ENCODE data around the gene ITM2B.
A peak's percentile ranks its signal among the peaks of the same experiment; 100 is the strongest.
"Not testable (repeated sequence)": the region's sequence is repeated elsewhere in the genome, so short reads cannot be mapped to it uniquely, and the experiment has no call there.

ITM2B gene

DNA sequence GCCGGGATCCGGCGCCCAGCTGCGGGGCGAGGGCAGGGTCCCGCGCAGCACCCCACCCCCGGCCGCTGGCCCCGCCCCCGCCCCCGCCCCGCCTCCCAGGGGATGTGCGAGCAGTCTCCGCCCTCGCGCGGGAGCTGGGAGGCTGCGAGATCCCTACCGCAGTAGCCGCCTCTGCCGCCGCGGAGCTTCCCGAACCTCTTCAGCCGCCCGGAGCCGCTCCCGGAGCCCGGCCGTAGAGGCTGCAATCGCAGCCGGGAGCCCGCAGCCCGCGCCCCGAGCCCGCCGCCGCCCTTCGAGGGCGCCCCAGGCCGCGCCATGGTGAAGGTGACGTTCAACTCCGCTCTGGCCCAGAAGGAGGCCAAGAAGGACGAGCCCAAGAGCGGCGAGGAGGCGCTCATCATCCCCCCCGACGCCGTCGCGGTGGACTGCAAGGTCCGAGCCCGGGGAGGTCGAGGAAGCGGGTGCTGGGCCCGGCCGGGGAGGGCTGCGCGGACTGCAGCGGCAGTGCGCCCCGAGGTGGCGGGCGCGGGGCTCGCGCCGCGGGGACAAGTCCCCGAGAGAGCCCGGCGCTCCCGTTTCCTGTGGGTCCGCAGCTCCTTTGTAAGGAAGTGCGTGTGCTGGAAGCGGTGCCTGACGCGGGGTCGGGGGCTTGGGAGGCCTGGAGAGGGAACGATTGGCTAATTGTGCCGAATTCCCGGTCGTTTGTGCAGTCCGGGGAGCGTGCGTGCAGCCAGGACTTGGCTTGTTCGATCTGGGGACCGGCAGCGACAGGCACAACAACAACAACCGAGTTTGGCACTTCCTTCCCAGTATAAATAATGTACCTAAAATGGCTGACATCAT lies at the start of gene ITM2B:
Gene ITM2B, plus strand, starts transcription at position 161 of the 843 bp plus-strand sequence. Its CDS starts 155 bp downstream, at position 316.
- DNase-seq, result peak; percentile 69

DNA sequence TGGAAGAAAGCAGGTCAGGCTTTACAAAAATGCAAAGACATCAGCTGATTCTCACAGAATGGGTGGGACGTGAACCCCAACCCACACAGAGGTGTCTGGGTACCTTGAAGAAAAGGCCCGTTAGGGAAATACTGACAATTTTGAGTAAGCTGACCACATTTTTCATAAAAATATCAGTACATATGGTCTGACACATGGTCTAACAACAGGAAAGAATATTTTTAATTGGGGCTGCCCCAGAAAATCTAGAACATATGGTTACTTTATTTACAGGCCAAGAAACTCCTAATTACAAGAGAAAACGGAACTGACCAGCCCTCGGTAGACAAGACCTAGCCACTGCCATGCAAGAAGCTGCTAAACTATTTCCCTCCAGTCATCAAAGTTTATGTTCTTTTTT lies 48.7 kb upstream of the ITM2B start:
- DNase-seq, result no peak

DNA sequence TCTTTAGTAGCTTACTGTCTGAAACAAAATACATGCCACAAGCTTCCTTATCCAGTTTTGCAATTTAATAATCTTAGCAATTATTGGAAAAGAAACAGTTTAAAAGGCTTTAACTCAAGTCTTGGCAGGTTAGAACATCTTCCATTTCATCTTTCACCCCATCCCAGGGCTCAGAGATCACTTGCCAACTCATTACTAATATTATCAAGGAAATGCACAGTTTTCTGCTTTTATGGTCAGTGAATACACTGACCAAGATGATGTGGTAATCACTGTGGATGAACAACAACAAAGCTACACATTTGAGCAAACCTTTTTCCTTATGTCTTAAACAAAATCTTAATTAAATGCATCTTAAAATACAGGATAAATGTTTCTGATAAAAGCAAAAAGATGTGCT lies 48.0 kb upstream of the ITM2B start:
- no peak for DNase-seq

GRCh38 chr13:48186722-48187121 lies 46.3 kb upstream of the ITM2B start:
- no peak for DNase-seq

DNA sequence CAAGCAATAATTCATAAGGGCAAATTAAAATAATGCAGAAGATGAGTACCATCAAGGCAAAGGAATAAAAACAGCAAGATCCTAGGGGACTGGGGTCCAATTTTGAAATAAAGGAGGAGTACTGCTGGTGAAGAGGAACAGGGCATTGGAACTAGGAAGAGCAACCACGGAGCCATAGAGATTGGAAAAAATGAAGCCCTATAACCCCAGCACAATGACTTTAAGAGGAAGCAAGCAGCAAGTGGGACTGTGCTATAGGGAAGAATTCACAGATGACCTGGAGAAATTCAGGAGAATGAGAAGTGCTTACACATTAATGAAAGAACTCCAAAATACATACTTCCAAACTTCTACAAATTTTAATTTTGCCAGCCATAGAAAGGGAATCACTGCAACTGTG lies 44.9 kb upstream of the ITM2B start:
- no peak for DNase-seq

GRCh38 chr13:48188601-48189000 lies 44.4 kb upstream of the ITM2B start:
- no peak for DNase-seq

GRCh38 chr13:48189171-48189570 lies 43.8 kb upstream of the ITM2B start:
- DNase-seq, result no peak

DNA sequence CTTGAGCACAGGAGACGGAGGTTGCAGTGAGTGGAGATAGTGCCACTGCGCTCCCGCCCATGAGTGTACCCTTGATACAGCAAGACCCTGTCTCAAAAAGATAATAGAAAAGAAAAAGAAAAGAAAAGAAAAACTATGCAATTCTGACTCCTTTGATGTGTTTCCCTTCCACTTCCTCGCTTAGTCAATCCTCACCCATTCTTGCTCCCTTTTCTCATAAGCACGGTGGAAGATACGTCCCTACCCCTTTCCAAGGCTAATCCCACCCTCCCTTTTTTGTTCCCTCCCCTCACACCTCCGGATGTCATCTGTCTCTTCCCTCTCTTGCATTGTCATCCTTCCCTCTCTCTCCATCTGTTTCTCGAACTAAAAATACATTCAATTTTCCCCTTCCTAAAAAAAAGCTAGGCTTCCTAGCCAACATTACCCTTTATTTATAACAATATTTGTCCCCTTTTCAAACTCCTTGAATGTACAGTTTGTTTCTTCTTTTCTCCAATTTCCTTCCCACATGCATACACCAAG lies 40.5 kb upstream of the ITM2B start:
- DNase-seq, result no peak

GRCh38 chr13:48194379-48194754 lies 38.6 kb upstream of the ITM2B start:
- no peak for DNase-seq

GRCh38 chr13:48199404-48199946 lies 33.5 kb upstream of the ITM2B start:
- DNase-seq, result no peak

DNA sequence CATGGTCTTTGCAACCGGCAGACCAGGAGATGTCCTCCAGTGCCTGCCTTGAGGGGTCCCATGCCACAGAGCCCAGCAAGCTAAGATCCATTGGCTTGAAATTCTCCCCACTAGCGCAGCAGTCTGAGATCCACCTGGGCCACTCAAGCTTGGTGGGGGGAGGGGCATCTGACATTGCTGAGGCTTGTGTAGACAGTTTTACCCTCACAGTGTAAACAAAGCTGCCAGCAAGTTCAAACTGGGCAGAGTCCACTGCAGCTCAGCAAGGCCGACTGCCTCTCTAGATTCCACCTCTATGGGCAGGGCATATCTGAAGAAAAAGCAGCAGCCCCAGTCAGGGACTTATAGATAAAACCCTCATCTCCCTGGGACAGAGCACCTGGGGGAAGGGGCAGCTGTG lies 32.0 kb upstream of the ITM2B start:
- DNase-seq, result no peak

GRCh38 chr13:48207207-48207606 lies 25.8 kb upstream of the ITM2B start:
- DNase-seq, result not testable (repeated sequence)

GRCh38 chr13:48210178-48210577 lies 22.8 kb upstream of the ITM2B start:
- peak; percentile 67 for DNase-seq

DNA sequence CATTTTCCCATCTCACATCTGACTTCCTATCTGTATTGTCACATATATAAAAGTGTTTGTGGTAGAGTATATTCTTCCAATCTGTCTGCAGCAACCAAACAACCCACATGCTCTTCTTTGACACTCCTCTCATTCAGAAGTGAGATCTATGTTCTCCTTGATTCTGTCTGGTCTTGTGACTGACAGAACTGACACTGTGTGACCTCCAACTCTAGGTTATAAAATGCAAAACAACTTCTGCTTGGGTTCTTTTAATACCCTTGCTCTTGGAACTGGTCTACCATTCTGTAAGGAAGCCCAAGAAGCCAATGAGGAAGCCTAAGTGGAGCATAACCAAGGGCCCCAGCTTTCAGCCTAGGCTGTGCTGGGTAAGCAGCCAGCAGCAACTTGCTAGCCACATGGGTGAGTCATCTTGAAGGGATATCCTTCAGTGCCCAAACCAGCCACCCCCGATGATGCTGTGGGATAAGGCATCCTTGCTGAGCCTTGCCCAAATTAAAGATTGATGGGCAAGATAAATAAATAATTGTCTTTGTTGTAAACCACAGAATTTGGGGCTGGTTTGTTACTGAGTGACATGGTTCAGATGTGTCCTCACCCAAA lies 18.4 kb upstream of the ITM2B start:
- no peak for DNase-seq

DNA sequence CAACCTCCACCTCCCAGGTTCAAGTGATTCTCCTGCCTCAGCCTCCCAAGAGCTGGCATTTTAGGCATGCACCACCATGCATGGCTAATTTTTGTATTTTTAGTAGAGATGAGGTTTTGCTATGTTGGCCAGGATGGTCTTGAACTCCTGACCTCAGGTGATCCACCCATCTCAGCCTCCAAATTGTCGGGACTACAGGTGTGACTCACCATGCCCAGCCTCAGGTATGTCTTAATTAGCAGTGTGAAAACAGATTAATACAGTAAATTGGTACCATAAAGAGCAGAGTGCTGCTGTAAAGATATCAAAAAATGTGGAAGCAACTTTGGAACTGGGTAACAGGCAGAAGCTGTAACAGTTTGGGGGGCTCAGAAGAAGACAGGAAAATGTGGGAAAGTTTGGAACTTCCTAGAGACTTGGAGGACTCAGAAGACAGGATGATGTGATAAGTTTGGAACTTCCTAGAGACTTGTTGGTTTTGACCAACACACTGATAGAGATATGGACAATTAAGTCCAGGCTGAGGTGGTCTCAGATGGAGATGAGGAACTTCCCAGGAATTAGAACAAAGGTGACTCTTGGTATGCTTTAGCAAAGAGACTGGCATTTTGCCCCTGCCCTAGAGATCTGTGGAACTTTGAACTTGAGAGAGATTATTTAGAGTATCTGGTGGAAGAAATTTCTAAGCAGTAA lies 17.3 kb upstream of the ITM2B start:
- not testable (repeated sequence) for DNase-seq

DNA sequence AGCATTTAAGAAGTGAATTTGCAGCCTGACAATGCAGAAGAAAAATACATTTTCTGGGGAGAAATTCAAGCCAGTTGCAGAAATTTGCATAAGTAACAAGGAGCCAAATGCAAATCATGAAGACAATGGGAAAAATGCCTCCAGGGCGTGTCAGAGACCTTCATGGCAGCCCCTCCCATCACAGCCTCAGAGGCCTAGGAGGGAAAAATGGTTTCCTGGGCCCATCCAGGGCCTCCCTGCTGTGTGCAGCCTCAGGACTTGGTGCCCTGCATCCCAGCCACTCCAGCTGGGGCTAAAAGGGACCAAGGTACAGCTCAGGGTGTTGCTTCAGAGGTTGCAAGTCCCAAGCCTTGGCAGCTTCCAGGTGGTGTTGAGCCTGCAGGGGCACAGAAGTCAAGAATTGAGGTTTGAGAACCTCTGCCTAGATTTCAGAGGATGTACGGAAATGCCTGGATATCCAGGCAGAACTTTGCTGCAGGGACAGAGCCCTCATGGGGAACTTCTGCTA lies 16.7 kb upstream of the ITM2B start:
- DNase-seq, result no peak

GRCh38 chr13:48220592-48220980 lies 12.4 kb upstream of the ITM2B start:
- DNase-seq, result no peak

- DNase-seq, result no peak
Observed at GRCh38 chr13:48220981-48221685, 11.9 kb upstream of the ITM2B start.

GRCh38 chr13:48221686-48222187 lies 11.3 kb upstream of the ITM2B start:
- DNase-seq, result no peak

GRCh38 chr13:48222358-48223301 lies 10.4 kb upstream of the ITM2B start:
- no peak for DNase-seq

- DNase-seq, result no peak
Observed at GRCh38 chr13:48224701-48225100, 8.3 kb upstream of the ITM2B start.
